ENCODE results near the gene DCAF10.
"Not testable (repeated sequence)": the region's sequence is repeated elsewhere in the genome, so short reads cannot be mapped to it uniquely, and the experiment has no call there.

DCAF10 gene

GRCh38 chr9:37862530-37862929 lies 61.9 kb downstream of the DCAF10 start:
- in situ Hi-C loops (cut with HindIII; ENCODE audit: low sequenced_read_pairs) = no loop called here

GRCh38 chr9:37870081-37870798 lies 69.6 kb downstream of the DCAF10 start:
- no peak overlapping the region for H3K4me3 ChIP-seq (ENCODE audit: low read depth, low read length)
- in situ Hi-C loops (cut with HindIII; ENCODE audit: low sequenced_read_pairs) = no loop called here
- no peak for DNase-seq (ENCODE audit: low read depth, low spot score)
- no peak for TF ChIP-seq CTCF (IDR thresholded peaks at IDR 0.05; ENCODE audit: low read depth, low read length)

More at GRCh38 chr9:37862530-37862929, 61.9 kb downstream of the DCAF10 start:
- no peak for TF ChIP-seq CTCF (IDR thresholded peaks at IDR 0.05; ENCODE audit: low read depth, low read length)
- no peak overlapping the region for H3K4me3 ChIP-seq (ENCODE audit: low read depth, low read length)
- DNase-seq (ENCODE audit: low read depth, low spot score) = no peak

- H3K4me3 ChIP-seq (ENCODE audit: low read depth, low read length) = no peak overlapping the region
- no peak for DNase-seq (ENCODE audit: low read depth, low spot score)
- TF ChIP-seq CTCF (IDR thresholded peaks at IDR 0.05; ENCODE audit: low read depth, low read length) = no peak
- in situ Hi-C loops (cut with HindIII; ENCODE audit: low sequenced_read_pairs) = no loop called here
These were observed 70.2 kb downstream of the DCAF10 start for GRCh38 chr9:37870799-37871176.

GRCh38 chr9:37873955-37874354 lies 73.4 kb downstream of the DCAF10 start:
- TF ChIP-seq CTCF (IDR thresholded peaks at IDR 0.05; ENCODE audit: low read depth, low read length) = no peak
- DNase-seq (ENCODE audit: low read depth, low spot score) = no peak
- in situ Hi-C loops (cut with HindIII; ENCODE audit: low sequenced_read_pairs) = no loop called here
- no peak overlapping the region for H3K4me3 ChIP-seq (ENCODE audit: low read depth, low read length)

- in situ Hi-C loops (cut with HindIII; ENCODE audit: low sequenced_read_pairs) = no loop called here
- H3K4me3 ChIP-seq (ENCODE audit: low read depth, low read length) = no peak overlapping the region
- TF ChIP-seq CTCF (IDR thresholded peaks at IDR 0.05; ENCODE audit: low read depth, low read length) = no peak
- DNase-seq (ENCODE audit: low read depth, low spot score) = no peak
These were observed 75.8 kb downstream of the DCAF10 start for GRCh38 chr9:37876376-37876775.

- TF ChIP-seq CTCF (IDR thresholded peaks at IDR 0.05; ENCODE audit: low read depth, low read length) = no peak
- no peak for DNase-seq (ENCODE audit: low read depth, low spot score)
- in situ Hi-C loops (cut with HindIII; ENCODE audit: low sequenced_read_pairs) = no loop called here
- no peak overlapping the region for H3K4me3 ChIP-seq (ENCODE audit: low read depth, low read length)
These were observed 80.4 kb downstream of the DCAF10 start for GRCh38 chr9:37880916-37881479.

- H3K4me3 ChIP-seq (ENCODE audit: low read depth, low read length); in situ Hi-C loops (cut with HindIII; ENCODE audit: low sequenced_read_pairs); DNase-seq (ENCODE audit: low read depth, low spot score): not testable (repeated sequence)
These were observed 87.5 kb downstream of the DCAF10 start for GRCh38 chr9:37887977-37888583.
